Kidney capillary endothelial cell (primary cell): ENCODE data around the gene NFATC1.

Experiments
- DNase-seq: peaks from one replicate; pipeline ENCODE4 v3.0.0-alpha.2; 2018; ENCODE audit warnings: low spot score

The NFATC1 gene

DNA sequence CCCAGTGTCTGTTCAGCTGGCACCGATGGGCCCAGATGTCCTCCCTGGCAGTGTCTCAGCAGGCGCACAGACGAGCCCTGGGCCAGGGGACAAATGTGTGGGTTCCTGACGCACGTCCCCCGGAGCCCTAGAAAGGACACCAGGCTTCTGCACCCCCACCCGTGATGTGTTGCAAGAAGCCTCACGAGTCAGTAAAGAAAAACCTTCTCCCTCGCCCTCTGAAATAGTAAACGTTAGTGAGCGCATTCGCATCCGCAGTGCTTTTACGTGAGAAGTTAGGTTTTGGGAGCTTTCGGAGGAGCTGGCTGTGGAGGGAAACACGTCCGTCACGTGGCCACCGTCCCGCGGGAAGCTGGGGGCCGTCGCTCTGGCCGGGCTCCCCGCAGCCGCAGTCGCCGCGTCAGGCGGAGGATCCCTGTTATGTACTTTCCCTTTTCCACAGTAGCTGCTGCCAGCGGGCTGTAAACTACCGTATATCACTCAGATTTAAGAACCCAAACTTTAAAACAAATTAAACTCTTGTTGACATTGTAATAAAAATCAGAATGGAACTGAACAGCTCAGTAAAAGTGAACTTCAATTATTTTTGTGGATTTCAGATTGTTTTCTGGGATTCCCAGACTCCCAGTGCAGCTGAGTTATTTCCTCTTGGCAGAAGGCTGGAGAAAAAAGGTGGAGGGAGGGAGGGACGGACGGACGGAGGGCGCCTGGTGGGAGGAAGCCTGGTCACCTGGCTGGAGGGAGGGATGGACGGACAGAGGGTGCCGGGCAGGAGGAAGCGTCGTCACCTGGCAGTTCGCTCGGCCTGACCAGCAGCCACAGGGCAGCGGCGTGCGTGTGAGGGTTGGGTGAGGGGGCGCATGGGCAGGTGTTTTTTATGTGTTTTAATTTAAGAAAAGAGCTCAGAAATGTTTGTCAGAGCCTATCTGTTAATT is 112.1 kb downstream of the NFATC1 start:
- DNase-seq: no peak

GRCh38 chr18:79508565-79509535 is 113.1 kb downstream of the NFATC1 start:
- DNase-seq: no peak

DNA sequence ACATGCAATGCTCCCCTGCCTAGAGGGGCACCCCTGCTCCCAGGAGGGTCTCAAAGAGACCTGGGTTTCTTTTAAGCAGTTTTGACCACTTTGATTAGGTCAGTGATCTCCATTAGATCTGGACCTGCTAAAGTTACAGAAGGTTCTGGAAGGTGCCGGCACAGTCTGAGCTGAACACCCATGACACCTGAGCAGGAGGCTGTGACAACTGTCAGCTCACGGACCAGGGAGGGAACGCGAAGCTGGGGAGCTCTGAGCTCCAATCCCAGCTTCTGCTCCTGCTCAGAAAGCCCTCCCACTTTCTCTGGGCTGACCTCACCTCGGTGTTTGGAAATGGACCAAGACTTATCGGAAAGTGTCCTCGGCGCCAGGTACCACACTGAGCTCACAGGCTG is 113.8 kb downstream of the NFATC1 start:
- DNase-seq: no peak

- DNase-seq: no peak
Observed at GRCh38 chr18:79510046-79510685, 114.4 kb downstream of the NFATC1 start.

DNA sequence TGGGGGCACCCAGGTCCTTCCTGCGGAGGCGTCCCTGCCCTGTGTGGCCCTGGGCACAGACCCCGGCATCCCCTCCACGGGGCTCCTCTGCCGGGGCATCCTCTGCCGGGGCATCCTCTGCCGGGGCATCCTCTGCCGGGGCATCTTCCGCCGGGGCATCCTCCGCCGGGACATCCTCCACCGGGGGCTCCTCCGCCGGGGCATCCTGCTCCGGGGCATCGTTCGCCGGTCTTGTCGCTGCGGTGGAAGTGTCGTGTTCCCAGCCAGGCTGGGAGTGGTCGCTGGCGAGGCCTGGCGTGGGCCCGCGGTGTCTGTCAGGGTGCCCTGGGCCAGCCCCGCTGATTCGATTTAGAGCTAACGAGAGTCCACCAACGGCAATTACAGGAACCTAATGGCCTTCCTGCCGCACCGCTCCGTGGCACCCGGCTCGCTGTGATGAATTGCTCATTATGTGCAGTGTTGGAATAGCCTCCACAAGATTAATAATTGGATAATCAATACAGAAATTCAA is 115.1 kb downstream of the NFATC1 start:
- DNase-seq: no peak

DNA sequence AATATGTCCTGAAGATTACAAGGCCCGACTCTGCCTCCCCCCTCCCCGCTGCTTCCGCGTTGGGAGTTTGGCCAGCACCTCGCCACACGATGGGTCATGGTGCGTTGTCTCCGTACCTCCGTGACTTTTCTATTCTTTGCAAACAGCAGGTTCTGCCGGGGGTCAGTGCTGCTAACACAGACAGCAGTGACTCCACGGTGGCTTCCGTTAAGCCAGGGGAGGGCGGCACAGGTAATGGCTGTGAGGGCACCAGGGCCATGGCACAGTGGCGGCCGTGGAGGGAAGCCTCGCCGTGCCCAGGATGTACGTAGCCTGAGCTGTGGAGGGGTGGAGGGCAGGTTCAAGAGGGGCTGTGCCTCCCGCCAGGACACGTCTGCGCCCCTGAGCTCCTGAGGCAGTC is 115.5 kb downstream of the NFATC1 start:
- no peak for DNase-seq

GRCh38 chr18:79511671-79512301 is 116.1 kb downstream of the NFATC1 start:
- no peak for DNase-seq

GRCh38 chr18:79512461-79513380 is 117.0 kb downstream of the NFATC1 start:
- DNase-seq: no peak

- no peak for DNase-seq
Observed at GRCh38 chr18:79513381-79514081, 117.8 kb downstream of the NFATC1 start.

GRCh38 chr18:79515331-79515730 is 119.6 kb downstream of the NFATC1 start:
- DNase-seq: no peak

DNA sequence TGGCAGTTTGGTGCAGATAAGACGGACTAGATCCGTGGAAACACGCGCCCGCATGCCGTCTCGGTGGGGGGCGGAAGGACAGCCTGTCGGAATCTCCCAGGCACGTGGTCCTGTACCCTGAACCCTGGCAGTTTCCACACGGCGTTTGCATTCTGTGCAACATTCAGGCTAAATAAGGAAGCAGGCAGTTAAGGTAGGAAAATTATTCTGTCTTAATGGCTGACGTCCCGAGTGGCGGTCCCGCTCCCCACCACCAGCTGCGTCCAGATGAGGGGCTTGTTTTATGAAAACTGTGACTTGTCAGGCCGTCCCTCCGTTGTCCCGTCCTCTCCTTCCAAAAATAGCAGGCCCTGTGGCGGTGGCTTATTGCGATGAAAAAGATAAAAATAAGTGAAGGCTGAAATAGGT is 120.2 kb downstream of the NFATC1 start:
- no peak for DNase-seq

GRCh38 chr18:79516441-79516931 is 120.8 kb downstream of the NFATC1 start:
- no peak for DNase-seq

DNA sequence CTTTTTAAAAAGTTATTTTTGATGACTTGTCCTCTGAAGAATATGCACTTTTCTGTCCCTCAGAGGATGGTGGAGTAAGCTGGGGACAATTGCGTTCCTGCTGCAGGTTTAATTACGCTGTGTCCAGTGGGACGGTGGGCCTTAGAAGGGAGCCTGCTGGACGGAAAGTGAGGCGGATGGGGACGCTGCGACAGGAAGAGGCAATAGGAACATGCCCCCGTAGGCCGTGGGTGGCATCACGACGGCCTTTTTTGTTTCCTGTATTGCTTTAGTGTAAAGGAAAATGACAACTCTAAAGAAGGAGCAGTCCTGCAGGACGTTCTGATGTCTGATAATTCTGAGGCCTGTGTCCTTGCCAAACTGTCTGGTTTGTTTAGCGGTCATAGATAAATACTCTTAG is 121.6 kb downstream of the NFATC1 start:
- DNase-seq: no peak

- DNase-seq: no peak
Observed at GRCh38 chr18:79518028-79518682, 122.4 kb downstream of the NFATC1 start.

DNA sequence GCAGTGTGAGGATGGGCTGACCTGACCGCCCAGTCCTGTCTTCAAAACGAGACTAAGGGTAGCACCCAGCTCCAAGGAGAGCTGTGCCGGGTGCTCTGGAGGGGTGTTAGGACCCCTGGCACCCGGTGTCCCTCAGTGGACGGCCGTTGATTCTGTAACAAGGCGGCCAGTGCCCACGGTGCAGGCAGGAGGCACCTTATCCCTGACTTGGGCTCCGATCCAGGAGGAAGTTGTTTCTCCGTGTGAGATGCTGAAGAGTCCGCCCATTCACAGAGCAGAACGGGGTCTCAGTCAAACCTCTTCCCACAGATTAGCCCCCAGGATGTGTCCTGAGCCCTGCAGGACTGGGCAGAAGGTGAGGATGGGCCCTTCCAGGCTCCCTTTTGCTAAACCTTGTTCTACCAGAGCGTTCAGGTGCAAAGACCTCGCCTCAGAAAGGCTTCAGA is 123.0 kb downstream of the NFATC1 start:
- DNase-seq: no peak

- no peak for DNase-seq
Observed at GRCh38 chr18:79519751-79520477, 124.2 kb downstream of the NFATC1 start.

- no peak for DNase-seq
Observed at GRCh38 chr18:79520478-79521390, 125.0 kb downstream of the NFATC1 start.
